ENCODE data around the gene DDX31.

GRCh38 chr9:132582786-132583583, 86.8 kb downstream of the DDX31 start:
- no peak for TF ChIP-seq GATA2 (IDR thresholded peaks at IDR 0.05; ENCODE audit: low read depth, low read length)
- no peak for TF ChIP-seq GATA3 (IDR thresholded peaks at IDR 0.05; ENCODE audit: low read depth, low read length)
